Stromal cell of bone marrow (primary cell): ENCODE data around the gene FAM227A.

Source experiments
- DNase-seq: peaks from one replicate; pipeline ENCODE4 v3.0.0-alpha.2; 2012; ENCODE audit warnings: low read depth

FAM227A gene

DNA sequence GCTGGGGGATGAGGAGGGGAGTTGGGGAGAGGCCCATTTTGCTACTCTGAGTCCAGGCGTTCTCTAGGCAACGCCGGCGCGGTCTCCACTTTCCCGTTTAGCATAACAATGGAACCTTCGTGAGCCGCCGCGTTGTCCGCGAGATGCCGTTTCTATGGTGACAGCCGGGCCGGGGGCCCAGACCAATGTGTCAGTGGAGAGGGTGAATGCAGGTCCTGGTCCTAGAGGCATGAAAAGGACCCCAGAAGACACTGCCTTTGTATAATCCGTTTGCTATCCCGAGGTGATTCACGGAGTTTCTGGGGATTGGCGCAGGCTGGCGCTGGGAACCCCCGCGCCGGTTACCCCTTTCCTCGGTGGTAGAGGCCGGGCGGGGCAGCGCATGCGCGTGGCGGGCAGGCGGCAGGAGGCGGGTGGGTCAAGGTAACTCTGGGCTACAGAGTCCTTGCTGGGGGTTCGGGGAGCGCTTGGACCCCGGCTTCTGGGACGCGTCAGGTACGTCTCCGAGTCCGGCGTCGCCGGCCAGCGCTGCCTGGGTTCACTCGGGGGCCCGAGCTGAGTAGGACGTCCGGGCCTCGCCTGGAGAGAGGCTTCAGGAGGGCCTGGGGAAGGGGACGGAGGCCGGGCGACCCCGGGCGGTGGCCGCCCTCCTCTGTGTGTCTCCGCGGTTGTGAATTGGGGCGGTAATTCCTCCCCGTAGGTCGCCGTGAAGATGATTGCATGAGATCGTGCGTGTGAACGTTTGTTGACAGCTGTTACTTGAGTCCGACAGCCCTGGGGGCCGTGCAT lies at the start of gene FAM227A, which contains the start of gene CBY1:
TSS of gene FAM227A (minus strand) at position 137 of the 789 bp plus-strand sequence. CDS start 6,224 bp downstream, outside the sequence.
TSS of gene CBY1 (plus strand) at position 383 of the 789 bp plus-strand sequence. CDS start 11,417 bp downstream, outside the sequence.
- peak; percentile 74 for DNase-seq

DNA sequence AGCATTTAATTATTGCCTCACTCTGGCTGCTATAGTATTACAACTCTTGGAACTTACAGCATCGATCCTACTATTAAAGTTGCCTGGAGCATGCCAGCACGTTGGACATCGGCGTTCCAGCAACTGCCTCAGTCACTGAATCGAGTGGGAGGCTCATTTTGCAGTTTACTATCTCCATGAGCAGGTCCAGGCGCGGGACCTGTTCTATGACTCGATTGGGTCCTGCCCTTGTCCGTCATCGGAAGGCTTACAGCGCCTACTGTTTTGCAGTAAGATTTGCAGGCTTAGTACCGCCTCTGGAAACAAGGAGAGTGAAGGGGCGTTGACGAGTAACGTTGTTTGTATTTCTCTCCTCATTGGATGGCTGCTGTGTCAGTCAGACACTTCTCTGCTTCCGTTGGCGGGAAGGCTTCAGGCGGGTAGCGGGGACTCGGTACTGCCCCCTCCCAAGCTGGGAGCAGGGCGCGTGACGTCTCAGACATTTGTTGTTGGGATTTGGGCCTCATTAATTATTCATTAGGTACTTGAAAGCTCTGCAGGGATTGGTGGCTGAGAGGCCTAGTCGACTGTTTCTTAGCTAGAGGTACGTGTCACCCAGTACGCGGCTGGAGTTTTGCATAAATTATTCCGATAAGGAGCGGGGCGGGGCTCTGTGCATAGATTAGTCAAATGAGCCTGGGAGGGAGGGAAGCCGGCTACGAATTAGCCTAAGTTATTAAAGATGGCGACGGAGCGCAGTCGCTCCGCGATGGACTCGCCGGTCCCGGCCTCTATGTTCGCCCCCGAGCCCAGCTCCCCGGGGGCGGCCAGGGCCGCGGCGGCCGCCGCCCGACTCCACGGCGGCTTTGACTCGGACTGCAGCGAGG lies 49.3 kb upstream of the FAM227A start, which contains the start of gene GTPBP1:
TSS of gene GTPBP1 (plus strand) at position 710 of the 866 bp plus-strand sequence. CDS start at position 722, 12 bp downstream.
- peak; percentile 100 for DNase-seq

DNA sequence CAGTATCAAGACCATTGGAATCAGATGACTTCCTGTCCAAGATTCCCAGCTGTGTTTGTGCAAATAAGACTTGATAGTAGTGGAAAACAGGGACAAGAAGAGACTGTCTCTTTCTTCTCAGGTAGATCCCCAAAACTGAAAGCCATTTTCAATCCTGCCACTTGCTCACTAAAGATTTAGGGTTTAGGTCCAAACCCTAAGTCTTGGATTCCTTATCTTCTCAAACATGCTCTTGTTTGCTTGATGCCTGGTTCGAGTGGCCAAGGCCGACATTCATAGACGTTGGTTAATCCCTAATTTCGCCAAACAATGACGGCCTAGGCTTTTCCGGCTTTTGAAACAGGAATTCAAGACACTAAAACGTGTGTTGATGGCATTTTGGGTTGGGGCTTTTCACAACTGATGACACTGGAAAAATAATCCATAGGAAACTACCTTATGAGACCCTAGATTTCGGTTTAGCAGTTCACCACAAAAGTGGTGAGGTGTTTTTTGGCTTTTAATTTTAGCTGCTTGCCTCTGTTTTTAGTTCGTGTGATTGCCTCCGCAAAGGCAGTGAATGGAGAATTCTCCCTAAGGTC lies 48.6 kb upstream of the FAM227A start:
- DNase-seq, result no peak

DNA sequence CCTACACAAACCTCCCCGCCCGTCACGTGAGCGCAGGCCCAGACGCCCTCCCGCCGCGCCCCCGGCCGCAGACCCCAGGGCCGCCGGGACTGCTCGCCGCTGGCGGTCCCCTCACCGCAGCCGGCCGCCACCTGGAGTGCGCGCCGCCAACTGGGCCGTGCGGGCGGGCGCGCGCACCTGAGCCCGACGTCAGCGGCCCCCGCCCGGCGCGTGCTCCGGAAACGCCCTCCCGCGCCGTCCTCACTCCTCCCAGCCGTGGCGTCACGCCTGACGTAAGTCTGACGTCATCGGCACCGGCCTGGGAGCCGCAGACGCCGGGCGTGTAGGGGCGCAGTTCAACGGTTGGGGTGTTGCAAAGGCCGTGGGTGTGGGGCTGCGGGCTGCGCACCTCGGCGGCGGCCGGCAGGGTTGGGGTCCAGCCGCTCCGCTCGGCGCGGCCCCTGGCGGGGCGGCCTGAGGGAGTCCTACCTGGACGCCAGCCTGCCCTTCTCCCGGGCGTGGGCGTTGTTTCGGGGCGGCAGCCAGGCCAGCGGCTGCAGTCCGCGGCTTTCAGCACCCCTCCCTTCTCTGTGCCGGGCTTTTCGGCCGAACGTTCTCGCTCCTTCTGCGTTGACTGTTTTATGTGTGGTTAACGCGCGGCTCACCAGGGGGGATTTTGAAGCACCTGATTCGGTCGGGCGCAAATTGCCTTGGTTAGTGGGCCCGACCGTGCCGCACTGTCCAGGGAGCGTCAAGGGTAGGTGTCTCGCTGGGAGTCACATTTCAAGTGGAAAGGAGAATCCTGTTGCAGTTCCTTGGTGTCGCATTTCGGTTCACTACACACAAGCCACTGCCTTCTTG lies 44.8 kb upstream of the FAM227A start, which contains the start of gene JOSD1:
TSS of gene JOSD1 (minus strand) at position 155 of the 840 bp plus-strand sequence. CDS start 956 bp downstream, outside the sequence.
- peak; percentile 86 for DNase-seq

DNA sequence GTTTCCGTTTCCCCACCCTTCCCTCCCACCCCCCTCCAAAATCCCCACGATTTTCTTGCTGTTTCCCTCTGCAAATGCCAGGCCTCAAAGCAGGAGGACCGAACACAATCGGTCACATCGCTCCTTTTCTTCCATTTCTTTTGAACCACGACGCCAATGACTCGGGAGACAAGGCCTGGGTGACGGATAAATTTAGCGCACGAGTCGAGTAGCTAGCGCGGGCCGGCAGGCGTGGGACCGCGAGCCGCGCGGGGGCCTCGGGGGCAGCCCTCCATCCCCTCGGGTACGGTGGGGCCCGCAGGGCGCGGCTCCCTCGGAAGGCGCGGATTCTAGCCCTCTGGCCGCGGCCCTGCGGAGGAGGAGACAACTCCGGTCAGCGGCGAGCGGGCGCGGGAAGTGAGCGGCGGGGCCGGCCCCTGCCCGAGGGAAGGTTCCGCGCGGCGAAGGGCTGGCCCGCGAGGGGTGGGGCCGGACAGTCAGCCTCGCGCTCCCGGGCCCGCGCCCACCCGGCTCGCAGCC lies 44.1 kb upstream of the FAM227A start:
- no peak for DNase-seq

DNA sequence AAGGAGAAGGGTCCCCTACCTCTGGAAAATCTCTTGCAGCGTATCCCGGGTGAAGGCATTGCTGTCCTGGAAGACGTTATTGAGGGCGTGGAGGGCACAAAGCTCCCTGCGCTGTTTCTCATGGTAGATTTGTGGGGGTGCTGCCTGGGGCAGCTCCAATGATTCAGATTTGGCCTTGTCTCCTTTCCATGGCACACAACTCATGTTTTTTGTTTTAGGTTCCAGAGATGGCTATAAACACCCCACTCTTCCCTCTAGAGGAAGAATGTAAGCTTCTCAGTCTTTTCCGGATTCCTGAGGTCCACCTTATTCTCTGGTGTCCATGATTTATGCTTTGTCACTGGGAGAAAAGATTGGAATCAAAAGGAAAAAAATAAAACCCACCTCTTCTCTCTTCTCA lies 43.6 kb upstream of the FAM227A start:
- DNase-seq, result no peak

DNA sequence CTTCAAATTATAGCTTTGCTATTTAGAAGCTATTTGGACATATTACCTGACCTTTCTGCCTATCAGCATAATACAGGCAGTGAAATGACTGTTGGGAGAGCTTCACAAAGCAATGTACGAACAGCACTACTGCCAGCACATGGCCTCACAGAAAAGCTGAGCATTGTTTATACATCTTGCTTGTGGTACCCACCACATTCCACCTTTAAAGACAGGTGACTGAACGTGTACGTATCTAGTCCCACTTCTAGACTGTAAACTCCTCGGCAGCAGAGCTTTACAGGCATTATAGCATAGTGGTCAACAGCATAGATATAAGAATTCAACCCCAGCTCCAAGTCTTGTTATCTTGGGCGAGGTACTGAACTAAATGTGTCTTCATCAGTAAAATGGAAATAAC lies 43.0 kb upstream of the FAM227A start:
- DNase-seq, result no peak

DNA sequence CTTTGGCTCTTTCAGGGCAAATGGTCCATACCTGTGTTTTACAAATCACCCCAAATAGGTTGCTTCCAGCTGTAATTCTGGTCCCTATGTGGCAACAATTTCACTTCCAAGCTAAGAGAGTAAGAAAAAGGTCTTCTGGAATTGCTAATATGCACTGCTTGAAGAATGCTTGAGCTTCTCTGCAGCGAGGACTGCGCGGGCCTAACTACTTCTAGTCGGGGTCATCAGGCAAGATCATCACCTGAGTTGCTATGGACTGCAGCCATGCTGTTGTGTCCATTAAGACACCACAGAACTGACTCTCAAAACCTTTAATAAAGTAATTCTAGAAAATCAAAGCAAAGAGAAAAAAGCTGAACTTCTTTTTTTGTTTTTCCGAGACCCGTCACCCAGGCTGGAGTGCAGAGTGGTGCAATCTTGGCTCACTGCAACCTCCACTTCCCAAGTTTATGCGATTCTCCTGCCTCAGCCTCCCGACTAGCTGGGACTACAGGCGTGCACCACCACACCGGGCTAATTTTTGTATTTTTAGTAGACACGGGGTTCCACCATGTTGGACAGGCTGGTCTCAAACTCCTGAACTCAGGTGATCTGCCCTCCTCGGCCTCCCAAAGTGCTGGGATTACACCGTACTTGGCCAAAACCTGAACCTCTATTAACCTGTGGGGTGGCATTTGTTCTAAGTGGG lies 42.4 kb upstream of the FAM227A start:
- DNase-seq, result no peak

DNA sequence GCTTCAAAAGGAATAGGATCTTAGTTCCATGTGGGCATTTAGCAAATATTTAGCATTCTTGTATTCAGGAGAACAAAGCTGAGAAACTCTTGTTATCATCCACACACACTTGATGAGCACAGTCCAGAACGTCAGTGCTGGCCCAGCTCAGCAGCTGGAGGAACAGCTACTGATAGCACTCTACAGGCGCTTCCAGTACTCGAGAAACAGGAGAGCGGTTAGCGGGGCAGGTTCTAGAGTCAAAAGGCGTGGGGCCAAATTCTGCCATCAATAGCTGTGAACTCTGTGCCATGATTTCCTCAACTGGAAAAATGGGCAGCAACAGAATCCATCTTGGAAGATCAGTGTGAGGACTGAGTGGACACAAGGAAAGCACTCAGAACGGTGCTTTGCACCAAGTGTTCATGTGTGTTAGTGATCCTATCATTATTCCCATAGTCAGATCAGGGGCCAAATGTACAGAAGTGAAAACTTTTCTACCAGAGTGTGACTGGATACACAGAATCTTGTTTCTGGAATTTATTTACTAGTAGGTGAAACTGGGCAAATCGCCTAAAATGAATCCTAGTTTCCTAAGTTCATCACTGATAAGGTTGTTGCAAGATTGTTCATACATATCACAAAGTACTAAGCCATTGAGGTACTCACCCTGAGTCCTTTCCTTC lies 41.4 kb upstream of the FAM227A start:
- no peak for DNase-seq

DNA sequence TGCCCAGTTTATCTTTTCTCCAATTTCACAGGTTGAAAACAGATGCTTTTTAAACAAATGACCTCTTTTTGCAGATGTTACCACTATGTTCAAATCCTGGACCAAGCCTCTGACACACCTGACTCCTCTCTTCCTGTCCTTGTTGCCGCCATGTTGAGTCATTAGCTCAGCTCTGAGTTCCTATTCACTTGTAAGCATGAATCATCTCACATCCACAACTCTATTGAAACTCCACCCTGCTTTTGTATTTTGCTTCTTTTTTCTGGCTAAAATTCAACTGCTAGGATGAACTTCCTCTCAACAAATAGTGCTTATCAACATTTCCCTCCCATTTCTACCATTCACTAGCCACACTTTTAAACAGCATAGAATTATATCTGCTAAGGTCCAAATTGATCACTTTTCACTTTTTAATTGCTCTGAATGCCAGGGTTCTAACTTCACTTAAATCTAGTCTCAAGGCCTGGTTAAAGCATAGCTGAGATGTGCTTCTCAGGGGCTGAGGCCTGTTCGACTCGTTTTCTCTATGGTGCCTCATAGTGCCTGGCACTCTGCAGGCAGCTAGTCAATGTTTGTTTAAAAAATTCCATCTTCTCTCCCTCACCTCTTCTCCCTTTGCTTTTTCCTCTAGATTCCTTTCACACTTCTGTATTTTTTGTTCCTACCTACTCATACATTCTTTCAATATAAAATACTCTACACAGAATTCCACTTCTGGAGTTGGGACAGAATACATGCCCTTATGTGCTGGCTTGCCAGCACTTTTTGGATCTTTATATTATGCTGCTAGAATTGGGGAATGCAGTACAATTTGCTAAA lies 40.6 kb upstream of the FAM227A start:
- DNase-seq, result peak; percentile 79

DNA sequence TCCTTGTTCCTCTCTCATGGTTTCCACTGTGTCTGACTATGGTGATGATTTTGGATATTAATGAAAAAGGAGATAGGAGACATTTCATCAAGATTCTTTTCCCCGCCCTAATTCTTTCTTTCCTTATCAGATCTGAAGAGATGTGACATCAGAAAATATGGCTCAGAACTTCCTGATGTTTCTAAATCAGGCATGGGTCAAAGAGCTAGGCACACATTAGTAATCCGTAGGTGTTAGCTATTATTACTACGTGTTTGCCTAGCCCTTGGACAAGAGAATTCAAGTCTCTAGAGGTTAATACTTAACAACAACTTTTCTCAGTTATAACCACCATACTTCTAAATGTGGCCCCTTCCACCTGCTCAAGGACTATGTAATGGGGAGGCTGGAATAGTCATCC lies 38.7 kb upstream of the FAM227A start:
- DNase-seq, result no peak

DNA sequence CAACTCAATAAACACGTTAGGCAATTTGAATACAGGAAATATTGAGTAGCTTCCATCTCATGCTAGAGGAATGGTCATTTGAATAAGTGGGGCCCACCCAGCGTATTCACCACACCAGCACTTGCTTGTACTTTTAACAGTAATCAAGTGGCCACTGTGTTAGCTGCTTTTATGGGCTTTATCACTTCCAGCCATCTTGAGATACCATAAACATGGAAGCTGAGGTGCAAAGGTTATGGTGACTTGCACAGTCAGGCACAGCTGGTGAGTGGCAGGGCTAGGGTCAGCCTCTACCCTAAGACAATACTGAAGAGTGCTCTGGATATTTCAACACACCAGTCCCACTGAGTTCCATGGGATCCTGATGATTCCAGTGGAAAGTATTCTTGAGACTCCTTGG lies 37.9 kb upstream of the FAM227A start:
- DNase-seq, result no peak

DNA sequence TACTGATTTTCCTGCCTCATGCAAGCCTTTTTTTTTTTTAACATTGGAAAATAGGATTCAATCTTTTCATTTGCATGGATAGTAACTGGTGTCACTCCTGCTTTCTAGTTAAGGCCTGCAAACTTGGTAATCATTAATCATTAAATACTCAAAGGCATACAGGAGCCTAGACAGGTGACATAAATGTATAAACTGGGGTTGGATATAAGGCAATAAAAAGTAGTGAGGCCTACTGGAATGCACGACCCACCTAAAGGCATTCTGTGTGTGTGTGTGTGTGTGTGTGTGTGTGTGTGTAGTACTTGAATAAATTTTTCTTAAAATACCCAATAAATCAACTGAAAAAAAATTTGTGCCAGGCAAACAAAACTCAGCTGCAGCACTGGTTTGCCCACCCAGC lies 33.5 kb upstream of the FAM227A start:
- DNase-seq, result no peak

DNA sequence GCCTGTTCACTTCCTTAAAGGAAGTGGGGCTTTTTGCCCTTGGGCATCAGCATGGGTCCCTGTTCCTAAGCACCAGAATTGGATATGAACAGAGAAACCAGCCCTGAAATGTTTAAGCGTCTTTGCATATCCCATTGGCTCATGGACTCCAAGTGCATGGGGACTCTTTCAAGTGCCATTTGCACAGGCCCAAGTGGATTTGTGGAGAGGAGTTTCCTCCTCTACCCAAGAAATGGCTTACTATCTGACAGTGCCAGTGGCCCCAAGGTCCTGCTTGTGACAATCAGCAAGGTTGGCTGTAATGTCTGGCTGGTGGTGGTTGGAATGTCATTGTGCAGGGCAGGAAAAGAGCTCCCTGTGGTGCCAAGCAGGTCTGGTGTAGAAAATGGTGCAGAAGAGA lies 29.6 kb upstream of the FAM227A start:
- DNase-seq, result no peak

DNA sequence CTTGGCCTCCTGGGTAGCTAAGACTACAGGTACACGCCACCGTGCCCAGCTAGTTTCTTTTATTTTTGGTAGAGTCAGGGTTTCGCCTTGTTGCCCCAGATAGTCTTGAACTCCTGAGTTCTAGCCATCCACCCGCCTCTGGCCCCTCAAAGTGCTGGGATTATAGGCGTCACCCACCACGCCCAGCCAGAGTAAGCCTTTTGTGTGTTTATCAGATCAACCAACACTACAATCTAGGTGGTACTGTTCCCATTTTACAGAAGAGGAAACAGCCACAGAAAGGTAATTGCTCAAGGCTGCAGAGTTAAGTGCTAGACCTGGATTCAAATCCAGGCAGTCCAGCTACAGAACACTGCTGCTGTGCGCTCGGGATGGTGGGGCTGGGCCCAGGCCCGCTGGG lies 28.7 kb upstream of the FAM227A start:
- DNase-seq, result no peak

DNA sequence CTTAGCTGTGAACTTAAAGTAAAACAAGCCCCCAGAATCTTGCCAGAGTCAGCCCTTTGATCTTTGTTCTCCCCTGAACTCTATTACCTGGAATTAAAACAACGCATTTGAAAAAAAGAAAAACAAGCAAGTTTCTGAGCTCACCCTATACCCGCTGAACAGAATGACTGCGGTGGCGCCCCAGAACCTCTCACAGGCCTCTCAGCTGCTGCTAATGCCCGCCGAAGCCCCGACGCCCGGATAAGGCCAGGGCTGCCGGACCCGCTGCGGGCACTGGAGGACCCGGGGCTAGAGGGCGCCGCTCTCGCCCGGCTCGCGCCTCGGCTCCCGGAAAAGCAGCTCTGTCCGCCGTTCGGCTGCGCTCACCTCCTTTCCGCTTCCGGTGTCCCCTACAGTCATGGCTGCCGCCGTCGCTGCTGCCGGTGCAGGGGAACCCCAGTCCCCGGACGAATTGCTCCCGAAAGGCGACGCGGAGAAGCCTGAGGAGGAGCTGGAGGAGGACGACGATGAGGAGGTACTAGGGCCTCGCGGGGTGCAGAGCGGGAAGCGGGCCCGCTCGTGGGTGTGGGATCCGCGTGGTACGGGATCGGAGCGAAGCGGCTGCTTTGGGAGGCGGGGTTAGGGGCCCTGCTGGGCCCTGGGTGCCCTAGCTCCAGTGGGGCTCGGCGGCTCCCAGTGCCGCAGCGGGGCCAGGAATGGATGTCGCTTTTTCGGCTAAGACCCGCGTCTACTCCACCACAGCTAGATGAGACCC lies 25.6 kb upstream of the FAM227A start, which contains the start of gene TOMM22:
TSS of gene TOMM22 (plus strand) at position 376 of the 754 bp plus-strand sequence. CDS start at position 398, 22 bp downstream.
- DNase-seq, result peak; percentile 74

DNA sequence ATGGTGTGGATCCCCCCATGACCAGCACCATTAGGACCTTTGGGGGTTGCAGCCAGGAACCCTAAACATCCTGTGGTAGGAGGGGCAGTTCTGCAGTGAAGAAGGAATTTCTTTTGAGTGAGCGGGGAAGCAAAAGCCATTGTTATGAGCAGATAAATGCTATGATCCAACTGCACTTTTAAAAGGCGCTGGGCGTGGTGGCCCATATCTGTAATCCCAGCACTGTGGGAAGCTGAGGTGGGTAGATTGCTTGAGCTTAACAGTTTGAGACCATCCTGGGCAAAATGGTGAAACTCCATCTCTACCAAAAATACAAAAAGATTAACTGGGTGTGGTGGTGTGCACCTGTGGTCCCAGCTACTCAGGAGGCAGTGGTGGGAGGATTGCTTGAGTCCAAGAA lies 19.6 kb upstream of the FAM227A start:
- DNase-seq, result no peak

DNA sequence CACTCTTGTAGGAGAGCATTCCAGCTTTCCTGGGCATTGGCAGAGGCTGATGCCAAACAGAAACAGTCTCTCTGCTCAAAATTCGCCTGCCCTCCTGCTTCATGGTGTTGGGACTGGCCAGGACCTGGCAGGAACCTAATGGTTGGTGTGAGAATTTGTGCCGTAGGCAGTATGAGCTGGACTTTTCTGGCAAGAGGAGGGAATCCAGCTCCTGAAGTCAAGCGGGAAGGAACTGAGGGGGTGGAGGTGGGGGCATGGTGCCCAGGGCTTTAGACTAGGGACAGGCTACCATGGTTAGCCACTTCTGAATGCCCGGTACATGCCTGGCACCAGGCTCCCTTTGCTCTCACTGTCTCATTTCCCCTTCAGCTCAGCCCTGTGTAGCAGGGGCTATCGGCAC lies 18.7 kb upstream of the FAM227A start:
- no peak for DNase-seq
